HG03520 (cell line): Measurements from ENCODE around the gene APOBEC3A.
"Not testable (repeated sequence)": the region's sequence is repeated elsewhere in the genome, so short reads cannot be mapped to it uniquely, and the experiment has no call there.

Experiments
- ATAC-seq: cut with Tn5 transposase; IDR thresholded peaks from one replicate; pipeline ENCODE4 v1.9.1; 2021; ENCODE audit warnings: mild to moderate bottlenecking, moderate library complexity; ENCODE audit not compliant: unreplicated experiment

APOBEC3A gene

GRCh38 chr22:38957808-38958650, 620 bp downstream of the APOBEC3A start:
- ATAC-seq, result no peak

- not testable (repeated sequence) for ATAC-seq
These were observed 1.2 kb downstream of the APOBEC3A start for GRCh38 chr22:38958651-38958943.

- no peak for ATAC-seq
These were observed 2.2 kb downstream of the APOBEC3A start for GRCh38 chr22:38959590-38959989.

- not testable (repeated sequence) for ATAC-seq
These were observed 3.3 kb downstream of the APOBEC3A start for GRCh38 chr22:38960673-38961072.

GRCh38 chr22:38963291-38963738, 5.9 kb downstream of the APOBEC3A start:
- ATAC-seq, result not testable (repeated sequence)

GRCh38 chr22:38963872-38964271, 6.5 kb downstream of the APOBEC3A start:
- no peak for ATAC-seq

GRCh38 chr22:38964306-38964705, 6.9 kb downstream of the APOBEC3A start:
- ATAC-seq, result no peak

- ATAC-seq, result no peak
These were observed 7.6 kb downstream of the APOBEC3A start for GRCh38 chr22:38964989-38965388.

- no peak for ATAC-seq
These were observed 8.4 kb downstream of the APOBEC3A start for GRCh38 chr22:38965614-38966379.

- ATAC-seq, result no peak
These were observed 8.9 kb downstream of the APOBEC3A start for GRCh38 chr22:38966380-38966702.

- no peak for ATAC-seq
These were observed 9.5 kb downstream of the APOBEC3A start for GRCh38 chr22:38966942-38967341.

GRCh38 chr22:38967451-38968450, 10.3 kb downstream of the APOBEC3A start:
- no peak for ATAC-seq

- no peak for ATAC-seq
These were observed 11.4 kb downstream of the APOBEC3A start for GRCh38 chr22:38968801-38969200.

GRCh38 chr22:38970551-38970950, 13.1 kb downstream of the APOBEC3A start:
- ATAC-seq, result no peak

GRCh38 chr22:38971202-38971601, 13.8 kb downstream of the APOBEC3A start:
- no peak for ATAC-seq

- no peak for ATAC-seq
These were observed 14.4 kb downstream of the APOBEC3A start for GRCh38 chr22:38971791-38972190.

GRCh38 chr22:38972558-38972957, 15.1 kb downstream of the APOBEC3A start:
- no peak for ATAC-seq

GRCh38 chr22:38973289-38974169, 16.1 kb downstream of the APOBEC3A start:
- ATAC-seq, result no peak

- no peak for ATAC-seq
These were observed 16.9 kb downstream of the APOBEC3A start for GRCh38 chr22:38974170-38974825.

- ATAC-seq, result no peak
These were observed 17.4 kb downstream of the APOBEC3A start for GRCh38 chr22:38974826-38975175.
